Breast epithelium (tissue), 4 donors: ENCODE measurements around the gene SRGAP2. TPM values are rescaled to one million over a fixed set of nuclear protein-coding genes. Genes with fewer than 3 reads are reported as not detected.
"Not testable (repeated sequence)": the region's sequence is repeated elsewhere in the genome, so short reads cannot be mapped to it uniquely, and the experiment has no call there.

ENCODE experiments used
- DNase-seq, 2 donors: peaks; one replicate each; pipeline ENCODE4 v3.0.0-alpha.2; 2019; ENCODE audit warnings: low spot score in 2 of 2
- H3K27ac ChIP-seq, 2 donors: fragments of 200-600 bp; sonication (generic) in 1 of 2; one replicate each; pipeline ENCODE4 v1.5.1; 2016 to 2019; ENCODE audit warnings: mild to moderate bottlenecking in 1 of 2
- H3K27me3 ChIP-seq, 2 donors: fragments of 200-600 bp; sonication (generic) in 1 of 2; one replicate each; pipeline versions ENCODE4 v1.5.1 to v1.6.0; 2017 to 2019; ENCODE audit warnings: control low read depth in 1 of 2, mild to moderate bottlenecking in 1 of 2
- H3K36me3 ChIP-seq: fragments of 200-600 bp; one replicate; pipeline ENCODE4 v1.5.1; 2019
- H3K4me1 ChIP-seq, 2 donors: fragments of 200-600 bp; sonication (generic); one replicate each; pipeline ENCODE4 v1.5.1; 2016 to 2019; ENCODE audit warnings: control low read depth in 1 of 2
- H3K4me3 ChIP-seq, 3 donors: fragments of 200-600 bp; sonication (generic); 1 replicate in 2 of 3; 2 replicates in 1 of 3; pipeline ENCODE4 v1.5.1; 2016 to 2019; ENCODE audit warnings: mild to moderate bottlenecking in 3 of 3, moderate library complexity in 2 of 3
- H3K9me3 ChIP-seq, 2 donors: fragments of 200-600 bp; sonication (generic) in 1 of 2; one replicate each; pipeline ENCODE4 v1.5.1; 2016 to 2019; ENCODE audit warnings: control low read depth in 1 of 2
- intact Hi-C: fragments of 100-400 bp; cut with DNase I; formaldehyde crosslinking; loops from one replicate; pipeline ENCODE4 v1.15.1; 2023; ENCODE audit warnings: low total_unique reads
- total RNA-seq, 3 donors: library from RNA; depleted of rRNA; stranded (reverse); fragments of >200 nt; gene quantifications; one replicate each; pipeline ENCODE4 v1.1.0, GENCODE V29; 2016

SRGAP2 gene
- total RNA-seq, 3 donors from 2014 or later, result 36.1 to 93.3 (median 43.3) TPM

DNA sequence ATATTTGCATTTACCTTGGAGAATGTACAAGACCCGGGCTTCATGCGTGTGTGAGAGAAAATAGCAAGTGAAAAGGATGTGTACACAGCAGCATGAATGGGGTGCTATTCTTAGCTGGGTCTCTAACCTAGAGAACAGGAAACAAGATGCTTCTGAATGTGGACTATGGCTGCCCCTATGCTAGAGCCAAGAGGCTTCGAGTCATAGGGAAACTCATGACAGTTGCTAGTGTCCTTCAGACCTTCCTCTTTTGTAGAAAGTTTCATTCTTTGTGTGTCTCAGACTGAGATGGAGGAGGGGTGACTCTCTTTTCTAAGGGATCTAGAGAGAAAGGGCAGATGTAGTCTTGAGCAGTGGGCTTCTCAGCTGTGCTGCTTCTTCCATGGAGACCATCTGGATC, 40.0 kb downstream of the SRGAP2 start:
- intact Hi-C loops, H3K9me3 ChIP-seq, H3K36me3 ChIP-seq, H3K4me1 ChIP-seq, H3K4me3 ChIP-seq, H3K27ac ChIP-seq, H3K27me3 ChIP-seq, DNase-seq: not testable (repeated sequence)

DNA sequence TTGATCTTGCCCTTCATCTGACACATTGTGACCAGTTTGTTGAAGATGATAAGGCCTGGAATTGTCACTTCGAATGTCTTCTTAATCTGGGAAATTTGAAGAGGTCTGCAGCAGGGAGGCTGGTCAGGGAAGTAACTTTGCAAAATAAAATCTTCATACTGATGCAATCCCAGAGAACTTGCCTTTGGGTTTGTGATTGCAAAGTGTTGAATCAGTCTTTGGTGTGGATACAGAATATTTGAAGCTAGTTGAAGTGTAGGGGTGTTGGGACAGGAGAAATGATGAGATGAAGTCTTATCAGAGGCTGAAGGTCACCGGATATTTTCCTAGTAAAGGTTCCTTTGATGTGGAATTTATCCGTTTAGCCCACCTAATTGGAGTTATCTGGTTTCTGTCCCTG, 42.1 kb downstream of the SRGAP2 start:
- H3K36me3 ChIP-seq, H3K9me3 ChIP-seq, H3K27me3 ChIP-seq, H3K27ac ChIP-seq, H3K4me3 ChIP-seq, H3K4me1 ChIP-seq, DNase-seq, intact Hi-C loops: not testable (repeated sequence)

DNA sequence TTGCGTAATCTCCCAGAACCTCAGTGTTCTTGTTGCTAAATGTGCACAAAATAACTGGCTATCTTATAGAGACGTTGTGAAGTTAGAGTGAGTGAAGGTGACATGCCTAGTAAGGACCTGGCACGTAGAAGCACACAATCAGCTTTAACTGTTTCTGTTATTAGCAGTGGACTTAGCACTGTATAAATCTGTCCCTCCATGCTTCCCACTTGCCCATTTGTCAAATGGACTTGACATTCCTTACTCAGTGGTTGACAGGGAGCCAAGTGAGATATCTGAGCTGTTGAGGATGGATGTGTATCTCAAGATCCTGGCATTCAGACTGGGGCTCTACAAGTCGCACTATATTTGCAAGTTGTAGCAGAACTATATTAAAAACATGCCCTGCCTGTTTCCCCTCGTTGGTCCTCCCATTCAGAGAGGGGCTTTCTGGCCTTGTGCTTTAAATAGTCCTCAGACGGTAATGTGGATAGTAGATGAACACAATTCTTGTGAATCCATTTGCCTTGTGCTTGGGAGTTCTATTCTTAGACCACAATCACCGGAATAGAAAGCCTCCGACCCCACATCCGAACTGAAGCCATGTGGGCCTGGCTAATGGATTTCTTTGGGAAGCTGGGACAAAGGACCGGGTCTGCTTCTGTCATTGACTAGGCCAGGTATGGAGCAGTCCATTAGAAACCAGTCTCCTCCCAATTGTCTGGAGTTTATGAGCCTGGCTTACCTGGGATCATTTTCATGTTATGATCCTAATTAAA, 43.0 kb downstream of the SRGAP2 start:
- intact Hi-C loops, DNase-seq, H3K4me3 ChIP-seq, H3K27ac ChIP-seq, H3K9me3 ChIP-seq, H3K4me1 ChIP-seq, H3K36me3 ChIP-seq, H3K27me3 ChIP-seq: not testable (repeated sequence)

DNA sequence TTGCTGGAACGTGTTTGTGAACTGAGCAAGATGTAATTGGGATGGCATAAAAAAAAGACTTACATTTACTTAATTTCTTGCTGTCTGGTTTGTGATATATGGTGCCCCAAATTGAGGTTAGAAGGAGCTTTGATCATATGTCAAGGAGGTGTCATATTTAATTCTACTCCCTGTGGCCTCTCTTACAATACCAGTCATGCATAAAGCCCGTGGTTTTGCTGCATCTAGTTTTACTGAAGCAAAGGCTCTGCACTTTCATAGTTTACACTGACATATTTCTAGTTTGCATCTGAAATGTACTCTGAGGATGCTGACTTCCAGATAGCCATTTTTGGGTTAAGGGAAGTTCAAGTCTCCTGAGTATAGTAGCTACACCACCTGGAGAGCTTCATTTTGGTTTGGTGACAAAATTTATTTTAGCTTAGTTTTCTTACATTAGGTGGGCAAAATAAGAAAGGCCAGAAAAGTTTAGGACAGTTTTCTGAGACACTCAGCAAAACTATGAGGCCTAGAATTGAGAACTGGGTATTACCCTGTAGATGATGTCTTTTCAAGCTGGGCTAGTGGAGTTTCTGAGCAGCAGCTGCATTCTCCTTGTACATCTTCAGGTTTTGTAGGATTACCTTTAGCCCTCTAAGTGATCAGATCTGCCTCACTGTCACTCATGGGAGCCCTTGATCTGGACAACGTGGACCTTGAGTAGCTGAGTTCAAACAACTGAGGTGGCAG, 47.8 kb downstream of the SRGAP2 start:
- H3K4me3 ChIP-seq, H3K9me3 ChIP-seq, DNase-seq, H3K4me1 ChIP-seq, H3K36me3 ChIP-seq, intact Hi-C loops, H3K27ac ChIP-seq, H3K27me3 ChIP-seq: not testable (repeated sequence)

DNA sequence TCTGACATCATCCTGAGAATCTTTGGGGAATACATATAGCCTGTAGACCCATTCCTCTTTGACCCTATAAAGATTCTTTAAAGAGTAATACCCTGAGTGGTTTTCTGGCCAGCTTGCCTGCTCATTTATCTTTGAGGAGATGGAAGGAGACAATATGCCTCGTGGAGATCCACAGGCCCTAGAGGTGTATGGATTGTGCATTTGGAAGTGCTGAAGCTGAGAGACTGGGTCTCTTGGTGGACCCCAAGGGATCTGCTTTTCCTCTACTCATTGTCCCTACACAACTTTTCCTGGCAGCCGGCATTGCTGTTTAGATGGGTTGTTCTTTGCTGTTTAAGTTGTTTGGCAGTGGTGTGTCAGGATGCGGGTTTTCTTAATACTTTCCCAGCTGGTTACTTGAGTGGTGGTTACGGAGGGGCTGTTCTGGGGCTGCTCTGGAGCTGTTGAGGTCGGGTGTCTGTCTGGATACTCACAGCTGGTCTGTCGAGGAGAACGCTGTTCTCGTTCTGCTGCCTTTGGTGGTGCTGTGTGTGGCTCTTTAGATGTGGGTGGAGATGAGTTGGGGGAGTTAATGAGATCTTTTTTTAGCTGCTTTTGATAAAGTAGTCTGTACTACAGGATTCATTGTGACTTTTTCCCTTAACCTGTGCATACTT, 49.5 kb downstream of the SRGAP2 start:
- H3K4me3 ChIP-seq, H3K4me1 ChIP-seq, H3K27me3 ChIP-seq, DNase-seq, H3K9me3 ChIP-seq, intact Hi-C loops, H3K27ac ChIP-seq, H3K36me3 ChIP-seq: not testable (repeated sequence)

Other genes with a start within 250 kb of the SRGAP2 start
- 1 to 10 TPM; 1.3 to 6.6 (median 2.9) TPM for gene RAB7B, start 200.1 kb upstream of the SRGAP2 start, total RNA-seq
- gene CTSE, start 179.6 kb upstream of the SRGAP2 start, total RNA-seq, result under 1 TPM in 1 of 3 donors, not detected in 2; under 0.01 TPM
- 10 to 100 TPM in 1 of 3 donors, 1 to 10 TPM in 1, under 1 TPM in 1; 0.98 to 20.6 (median 4.4) TPM for gene RHEX, start 150.4 kb upstream of the SRGAP2 start, total RNA-seq
- not detected for gene AVPR1B, start 86.2 kb upstream of the SRGAP2 start, total RNA-seq
- 1 to 10 TPM in 1 of 3 donors, under 1 TPM in 1, not detected in 1; 0.98 to 1.8 TPM for gene FAM72A, start 702 bp upstream of the SRGAP2 start, total RNA-seq